PC-9 (cell line): ENCODE measurements around the gene CDH3. TPM values are rescaled to one million over a fixed set of nuclear protein-coding genes. Genes with fewer than 3 reads are reported as not detected.

ENCODE experiments used
- BruUV-seq: library from RNA; stranded (reverse); fragments of 400-500 nt; replicated peaks from 2 replicates; lab custom pipeline; 2021; lab: Mats Ljungman, UMichigan
- CTCF ChIA-PET: fragments of 300-600 bp; sonication (Branson Sonifier 250); formaldehyde crosslinking; loops from one replicate; lab custom pipeline; 2022; ENCODE audit warnings: antibody characterized with exemption; lab: Charles Lee
- POLR2A ChIA-PET: fragments of 300-600 bp; sonication (Branson Sonifier 250); formaldehyde crosslinking; loops from one replicate; lab custom pipeline; 2022; ENCODE audit warnings: antibody characterized with exemption; ENCODE audit not compliant: unreplicated experiment; lab: Charles Lee
- DNase-seq, 2 experiments: peaks; one replicate each; pipeline versions ENCODE4 v3.0.0 to v3.0.0-alpha.2; 2015 to 2022; ENCODE audit warnings: mixed read lengths in 1 of 2
- H2AFZ ChIP-seq: fragments of 200-600 bp; sonication (generic); 2 replicates; pipeline ENCODE4 v1.8.1; 2017; ENCODE audit warnings: antibody characterized with exemption
- H3F3A ChIP-seq: fragments of 200-600 bp; sonication (generic); 2 replicates; pipeline ENCODE4 v1.8.1; 2017; ENCODE audit warnings: antibody characterized with exemption, mild to moderate bottlenecking, low read depth; ENCODE audit not compliant: insufficient read depth
- H3K27ac ChIP-seq: fragments of 200-600 bp; sonication (generic); 2 replicates; pipeline ENCODE4 v1.6.1; 2016; ENCODE audit warnings: mixed run types
- H3K27me3 ChIP-seq: fragments of 200-600 bp; sonication (generic); 2 replicates; pipeline ENCODE4 v1.6.1; 2016; ENCODE audit warnings: low read depth, mixed run types; ENCODE audit not compliant: insufficient read depth
- H3K36me3 ChIP-seq: fragments of 200-600 bp; sonication (generic); 2 replicates; pipeline ENCODE4 v1.6.1; 2016; ENCODE audit warnings: low read depth, mixed run types
- H3K4me1 ChIP-seq: fragments of 200-600 bp; sonication (generic); replicated peaks from 2 replicates; pipeline ENCODE4 v1.6.1; 2016; ENCODE audit warnings: mixed run types; ENCODE audit not compliant: insufficient read depth
- H3K4me2 ChIP-seq: fragments of 200-600 bp; sonication (generic); 2 replicates; pipeline ENCODE4 v1.6.1; 2017; ENCODE audit warnings: mixed run types
- H3K4me3 ChIP-seq: fragments of 200-600 bp; sonication (generic); 2 replicates; pipeline ENCODE4 v1.6.1; 2016; ENCODE audit warnings: mixed run types
- H3K79me2 ChIP-seq: fragments of 200-600 bp; sonication (generic); 2 replicates; pipeline ENCODE4 v1.6.1; 2017; ENCODE audit warnings: low read depth, mixed run types
- H3K9me2 ChIP-seq: fragments of 200-600 bp; sonication (generic); 2 replicates; pipeline ENCODE4 v1.8.1; 2017; ENCODE audit warnings: mild to moderate bottlenecking; ENCODE audit not compliant: insufficient read depth
- H3K9me3 ChIP-seq: fragments of 200-600 bp; sonication (generic); 2 replicates; pipeline ENCODE4 v1.8.1; 2016; ENCODE audit warnings: low read depth; ENCODE audit not compliant: insufficient read depth
- H4K20me1 ChIP-seq: fragments of 200-600 bp; sonication (generic); 2 replicates; pipeline ENCODE4 v1.8.1; 2017; ENCODE audit not compliant: insufficient read depth
- CTCF ChIP-seq: fragments of 200-600 bp; sonication (generic); conservative IDR thresholded peaks from 2 replicates; pipeline ENCODE4 v1.6.1; 2017; ENCODE audit warnings: mixed run types, antibody characterized with exemption, mild to moderate bottlenecking, moderate library complexity
- EZH2 ChIP-seq: fragments of 200-600 bp; sonication (generic); IDR thresholded peaks from 2 replicates; pipeline ENCODE4 v1.8.0; 2017; ENCODE audit warnings: antibody characterized with exemption, low read depth
- intact Hi-C: fragments of 100-400 bp; cut with micrococcal nuclease; formaldehyde crosslinking; loops from one replicate; pipeline ENCODE4 v1.10.0; 2022; ENCODE audit not compliant: unreplicated experiment
- total RNA-seq: library from RNA; stranded (reverse); gene quantifications from 2 replicates; pipeline ENCODE4 v1.2.3, GENCODE V29; 2021

CDH3 gene
- total RNA-seq, 1 experiment from 2014 or later, result 70.3 TPM

DNA sequence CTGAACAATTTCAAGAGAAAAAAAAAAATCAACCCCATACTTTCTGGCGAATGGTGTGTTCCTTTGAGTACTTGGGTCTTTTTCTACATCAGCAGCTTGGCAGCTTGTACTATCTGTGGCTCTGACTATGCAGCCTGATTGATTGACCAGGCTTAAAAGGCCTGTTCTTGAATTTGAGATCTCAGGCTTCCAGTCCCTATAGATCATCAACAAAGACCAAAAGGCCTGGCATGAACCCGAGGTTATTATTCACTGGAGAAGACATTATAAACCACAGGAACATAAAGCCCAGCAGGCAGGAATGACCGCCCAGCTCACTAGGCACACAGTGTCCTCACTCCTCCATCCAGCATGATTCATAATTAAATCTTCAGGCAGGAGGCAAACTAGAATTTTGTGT is 32.1 kb upstream of the CDH3 start:
- TF ChIP-seq CTCF (no peak), EZH2 (no peak)
- Histone ChIP-seq H4K20me1 (no peaks in the 10 kb centered on the region), H3K4me1 (no peaks in the 10 kb centered on the region), H3K27ac (no peak overlapping the region), H3K79me2 (no peaks in the 10 kb centered on the region), H3K27me3 (no peaks in the 10 kb centered on the region; the same call in 1 of the 2 replicates), H3F3A (no peaks in the 10 kb centered on the region), H3K4me2 (no peak overlapping the region), H3K9me2 (no peaks in the 10 kb centered on the region), H3K9me3 (peaks cover 3% of the 10 kb centered on the region), H3K36me3 (no peaks in the 10 kb centered on the region), H2AFZ (no peak overlapping the region), H3K4me3 (no peak overlapping the region)
- DNase-seq, result no peak
- ChIA-PET POLR2A (no interaction called here), CTCF (no interaction called here)
- intact Hi-C loops, result no loop called here
- BruUV-seq, result no TSS peak

GRCh38 chr16:68617734-68618133 is 27.4 kb upstream of the CDH3 start:
- TF ChIP-seq EZH2 (no peak), CTCF (no peak)
- H3K4me3 ChIP-seq, result no peak overlapping the region
- no peaks in the 10 kb centered on the region for H3F3A ChIP-seq
- H3K27ac ChIP-seq, result no peak overlapping the region
- BruUV-seq, result no TSS peak
- H3K4me2 ChIP-seq, result no peak overlapping the region
- no peaks in the 10 kb centered on the region for H4K20me1 ChIP-seq
- intact Hi-C loops, result no loop called here
- no peaks in the 10 kb centered on the region; the same call in 1 of the 2 replicates for H3K27me3 ChIP-seq
- H3K9me2 ChIP-seq, result no peaks in the 10 kb centered on the region
- no peaks in the 10 kb centered on the region for H3K79me2 ChIP-seq
- no peak for DNase-seq
- ChIA-PET CTCF (no interaction called here), POLR2A (no interaction called here)
- H3K9me3 ChIP-seq, result peaks cover 3% of the 10 kb centered on the region
- no peaks in the 10 kb centered on the region for H3K4me1 ChIP-seq
- no peak overlapping the region for H2AFZ ChIP-seq
- H3K36me3 ChIP-seq, result no peaks in the 10 kb centered on the region

GRCh38 chr16:68626557-68626956 is 18.6 kb upstream of the CDH3 start:
- POLR2A ChIA-PET, result interaction anchor here (0.6 kb wide), 1 partner anchor 38 kb away, joined by 6 read pairs; no protein-coding TSS in a partner anchor
- no TSS peak for BruUV-seq
- H3K27ac ChIP-seq, result no peak overlapping the region
- H3K27me3 ChIP-seq, result no peaks in the 10 kb centered on the region
- no peaks in the 10 kb centered on the region for H3K36me3 ChIP-seq
- no peaks in the 10 kb centered on the region for H3K79me2 ChIP-seq
- CTCF ChIA-PET, result no interaction called here
- no peaks in the 10 kb centered on the region for H3K9me2 ChIP-seq
- no peak for DNase-seq
- H3K4me3 ChIP-seq, result no peak overlapping the region
- intact Hi-C loops, result no loop called here
- no peak for TF ChIP-seq CTCF
- no peak for TF ChIP-seq EZH2
- H2AFZ ChIP-seq, result no peak overlapping the region
- H4K20me1 ChIP-seq, result no peaks in the 10 kb centered on the region
- H3K9me3 ChIP-seq, result no peaks in the 10 kb centered on the region
- H3K4me2 ChIP-seq, result no peak overlapping the region
- H3K4me1 ChIP-seq, result peaks cover 9% of the 10 kb centered on the region; the same call in 1 of the 2 replicates
- H3F3A ChIP-seq, result 0 out of 2 replicates have a peak, but pooled peaks cover 8% of the 10 kb centered on the region
